ENCODE results near the gene KIAA0825.

Gene KIAA0825

GRCh38 chr5:94620256-94620655 is 1.9 kb upstream of the KIAA0825 start:
- ATAC-seq (ENCODE audit: insufficient read depth, low read depth) (no peak), DNase-seq (no peak)
- Histone ChIP-seq H3K4me1 (ENCODE audit: insufficient read depth, low read length) (peaks cover 43% of the 10 kb centered on the region), H3K4me3 (ENCODE audit: low read depth in 1 of 2, low read length in 2 of 2) (peak overlapping the region in 1 of 2 experiments; percentile 94; a peak in 1 of 4 replicates), H3K9me3 (ENCODE audit: insufficient read depth, low read length, severe bottlenecking) (no peaks in the 10 kb centered on the region), H3K79me2 (ENCODE audit: insufficient read depth, low read length) (peaks cover 77% of the 10 kb centered on the region), H2AFZ (ENCODE audit: low read depth, low read length) (no peak overlapping the region), H4K20me1 (ENCODE audit: insufficient read depth, low read length) (peaks cover 21% of the 10 kb centered on the region; the same call in 1 of the 2 replicates), H3K36me3 (ENCODE audit: insufficient read depth, low read length) (no peaks in the 10 kb centered on the region), H3K9ac (ENCODE audit: low read depth, low read length) (no peak overlapping the region; the same call in 1 of the 2 replicates), H3K4me2 (ENCODE audit: insufficient read depth, low read length) (peak overlapping the region; percentile 66), H3K27me3 (ENCODE audit: insufficient read depth, low read length, poor library complexity) (no peaks in the 10 kb centered on the region), H3K27ac (ENCODE audit: low read length) (no peak overlapping the region)
- TF ChIP-seq CTCF (IDR thresholded peaks at IDR 0.05; ENCODE audit: borderline replicate concordance, extremely low read depth, low read length, poor library complexity, severe bottlenecking) (no peak), EZH2 (IDR thresholded peaks at IDR 0.05; ENCODE audit: borderline replicate concordance, low read depth, low read length, severe bottlenecking) (no peak)

GRCh38 chr5:94618029-94618492 is 343 bp downstream of the KIAA0825 start:
- H3K79me2 ChIP-seq (ENCODE audit: insufficient read depth, low read length): peaks cover 56% of the 10 kb centered on the region
- peak overlapping the region; percentile 97 for H2AFZ ChIP-seq (ENCODE audit: low read depth, low read length)
- ATAC-seq (ENCODE audit: insufficient read depth, low read depth) (peak; percentile 58), DNase-seq (peak; percentile 53)
- TF ChIP-seq EZH2 (IDR thresholded peaks at IDR 0.05; ENCODE audit: borderline replicate concordance, low read depth, low read length, severe bottlenecking): no peak
- no peak for TF ChIP-seq CTCF (IDR thresholded peaks at IDR 0.05; ENCODE audit: borderline replicate concordance, extremely low read depth, low read length, poor library complexity, severe bottlenecking)
- no peaks in the 10 kb centered on the region for H3K36me3 ChIP-seq (ENCODE audit: insufficient read depth, low read length)
- H4K20me1 ChIP-seq (ENCODE audit: insufficient read depth, low read length): peaks cover 21% of the 10 kb centered on the region; the same call in 1 of the 2 replicates
- peak overlapping the region; percentile 76 for H3K9ac ChIP-seq (ENCODE audit: low read depth, low read length)
- peak overlapping the region; percentile 88 for H3K27ac ChIP-seq (ENCODE audit: low read length)
- H3K27me3 ChIP-seq (ENCODE audit: insufficient read depth, low read length, poor library complexity): no peaks in the 10 kb centered on the region
- no peaks in the 10 kb centered on the region for H3K9me3 ChIP-seq (ENCODE audit: insufficient read depth, low read length, severe bottlenecking)
- peak overlapping the region; percentile 66 for H3K4me2 ChIP-seq (ENCODE audit: insufficient read depth, low read length)
- peak overlapping the region; percentile 71 to 94 for H3K4me3 ChIP-seq (ENCODE audit: low read depth in 1 of 2, low read length in 2 of 2)
- peaks cover 43% of the 10 kb centered on the region for H3K4me1 ChIP-seq (ENCODE audit: insufficient read depth, low read length)

GRCh38 chr5:94615862-94616261 is 2.5 kb downstream of the KIAA0825 start:
- H3K4me2 ChIP-seq (ENCODE audit: insufficient read depth, low read length): no peak overlapping the region
- H3K36me3 ChIP-seq (ENCODE audit: insufficient read depth, low read length): no peaks in the 10 kb centered on the region
- H3K4me3 ChIP-seq (ENCODE audit: low read depth in 1 of 2, low read length in 2 of 2): no peak overlapping the region
- H4K20me1 ChIP-seq (ENCODE audit: insufficient read depth, low read length): peaks cover 9% of the 10 kb centered on the region; the same call in 1 of the 2 replicates
- no peak for DNase-seq
- peaks cover 34% of the 10 kb centered on the region for H3K79me2 ChIP-seq (ENCODE audit: insufficient read depth, low read length)
- H2AFZ ChIP-seq (ENCODE audit: low read depth, low read length): no peak overlapping the region
- no peak for ATAC-seq (ENCODE audit: insufficient read depth, low read depth)
- H3K27ac ChIP-seq (ENCODE audit: low read length): no peak overlapping the region
- H3K9me3 ChIP-seq (ENCODE audit: insufficient read depth, low read length, severe bottlenecking): no peaks in the 10 kb centered on the region
- no peaks in the 10 kb centered on the region for H3K27me3 ChIP-seq (ENCODE audit: insufficient read depth, low read length, poor library complexity)
- TF ChIP-seq EZH2 (IDR thresholded peaks at IDR 0.05; ENCODE audit: borderline replicate concordance, low read depth, low read length, severe bottlenecking): no peak
- TF ChIP-seq CTCF (IDR thresholded peaks at IDR 0.05; ENCODE audit: borderline replicate concordance, extremely low read depth, low read length, poor library complexity, severe bottlenecking): no peak
- H3K9ac ChIP-seq (ENCODE audit: low read depth, low read length): no peak overlapping the region
- H3K4me1 ChIP-seq (ENCODE audit: insufficient read depth, low read length): peaks cover 34% of the 10 kb centered on the region
